D721Med (cell line): ENCODE measurements around the gene TECTB.

ENCODE experiments used
- DNase-seq: peaks from one replicate; pipeline ENCODE4 v3.0.0; 2011; ENCODE audit warnings: low spot score; ENCODE audit not compliant: insufficient read length
- FAIRE-seq: peaks from 2 replicates; lab custom pipeline; 2011; peaks lifted over from hg19 to GRCh38; lab: Jason Lieb, UNC
- TF ChIP-seq, protein P1 (sequence below): IDR thresholded peaks from 2 replicates; pipeline ENCODE4 v1.5.1; 2012; ENCODE audit warnings: mild to moderate bottlenecking, control low read depth; ENCODE audit not compliant: insufficient read depth; ENCODE audit errors: missing control alignments

The TECTB gene

DNA sequence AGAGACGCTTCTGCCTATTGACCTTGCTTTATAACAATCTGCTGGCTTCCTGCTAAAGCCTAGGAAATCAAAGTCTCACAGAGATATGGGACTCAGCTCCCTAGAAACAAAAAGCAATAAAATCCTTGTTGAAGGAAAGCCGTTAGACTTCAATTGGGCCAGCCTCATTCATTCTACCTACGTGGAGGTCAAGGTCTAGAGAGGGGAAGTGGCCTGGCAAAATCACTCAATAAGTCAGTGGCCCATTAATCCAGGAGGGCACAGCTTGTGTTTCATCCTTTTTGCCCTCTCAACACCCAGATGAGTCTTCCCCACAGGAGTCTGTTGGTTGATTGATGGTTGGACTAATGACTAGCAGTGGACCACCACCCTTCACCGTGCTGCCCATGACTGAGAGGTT, 50.3 kb downstream of the TECTB start:
- DNase-seq (no peak), FAIRE-seq (no peak)
- TF ChIP-seq, protein P1, sequence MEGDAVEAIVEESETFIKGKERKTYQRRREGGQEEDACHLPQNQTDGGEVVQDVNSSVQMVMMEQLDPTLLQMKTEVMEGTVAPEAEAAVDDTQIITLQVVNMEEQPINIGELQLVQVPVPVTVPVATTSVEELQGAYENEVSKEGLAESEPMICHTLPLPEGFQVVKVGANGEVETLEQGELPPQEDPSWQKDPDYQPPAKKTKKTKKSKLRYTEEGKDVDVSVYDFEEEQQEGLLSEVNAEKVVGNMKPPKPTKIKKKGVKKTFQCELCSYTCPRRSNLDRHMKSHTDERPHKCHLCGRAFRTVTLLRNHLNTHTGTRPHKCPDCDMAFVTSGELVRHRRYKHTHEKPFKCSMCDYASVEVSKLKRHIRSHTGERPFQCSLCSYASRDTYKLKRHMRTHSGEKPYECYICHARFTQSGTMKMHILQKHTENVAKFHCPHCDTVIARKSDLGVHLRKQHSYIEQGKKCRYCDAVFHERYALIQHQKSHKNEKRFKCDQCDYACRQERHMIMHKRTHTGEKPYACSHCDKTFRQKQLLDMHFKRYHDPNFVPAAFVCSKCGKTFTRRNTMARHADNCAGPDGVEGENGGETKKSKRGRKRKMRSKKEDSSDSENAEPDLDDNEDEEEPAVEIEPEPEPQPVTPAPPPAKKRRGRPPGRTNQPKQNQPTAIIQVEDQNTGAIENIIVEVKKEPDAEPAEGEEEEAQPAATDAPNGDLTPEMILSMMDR: no peak

DNA sequence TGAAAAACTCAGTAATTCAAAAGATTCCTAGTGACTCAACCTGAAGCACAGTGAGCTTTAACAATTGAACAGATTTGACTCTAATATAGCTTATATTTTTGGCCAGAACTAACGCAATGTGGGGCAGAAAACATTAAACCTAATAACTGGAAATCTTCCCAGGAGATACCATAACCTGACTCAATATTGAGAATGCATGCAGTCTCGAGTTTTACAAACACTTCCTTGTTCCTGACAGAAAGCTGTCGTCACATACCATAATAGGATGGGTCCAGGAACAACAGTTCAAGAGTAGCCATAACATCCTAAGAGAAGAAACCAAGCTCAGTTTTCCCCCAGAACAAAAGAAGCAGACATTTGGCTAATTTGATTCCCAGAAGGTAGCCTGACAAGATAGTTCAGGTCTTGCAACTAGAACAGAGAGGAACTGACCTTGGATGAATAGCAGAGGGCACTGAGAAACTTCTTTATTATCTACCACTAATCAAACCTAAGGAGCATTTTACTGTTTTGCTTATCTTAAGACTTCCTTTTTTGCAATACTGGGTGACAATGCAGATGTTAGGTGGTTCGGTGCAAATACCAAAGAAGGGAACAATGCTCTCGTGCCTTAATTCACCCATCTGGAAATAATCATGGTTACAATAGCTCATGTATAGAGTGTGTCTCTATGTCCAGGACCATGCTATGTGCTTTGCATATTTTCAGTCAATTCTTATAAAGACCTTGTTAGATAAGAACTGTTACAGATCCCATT, 52.1 kb downstream of the TECTB start:
- no peak for FAIRE-seq

DNA sequence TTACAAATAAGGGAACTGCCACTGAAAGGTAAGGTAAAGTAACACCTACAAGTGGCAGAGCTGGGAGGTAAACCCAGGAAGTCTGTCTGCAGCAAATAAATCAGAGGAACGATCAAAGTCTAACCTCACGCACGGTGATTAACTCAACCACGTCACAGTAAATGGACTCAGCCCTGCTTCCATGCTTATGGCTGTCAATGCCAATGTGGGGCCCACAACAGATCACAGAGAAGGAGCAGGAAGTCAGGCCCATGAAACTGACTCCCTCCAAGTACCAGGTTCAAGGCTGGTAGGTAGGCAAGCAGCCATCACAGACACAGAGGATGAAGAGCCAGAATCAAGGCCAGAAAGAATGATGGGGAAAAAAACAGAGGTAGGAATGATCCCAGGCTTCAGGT, 52.7 kb downstream of the TECTB start:
- TF ChIP-seq, protein P1: no peak
- no peak for FAIRE-seq
- DNase-seq: no peak

More for the DNA sequence above, 52.1 kb downstream of the TECTB start:
- DNase-seq: no peak
- TF ChIP-seq, protein P1: no peak

DNA sequence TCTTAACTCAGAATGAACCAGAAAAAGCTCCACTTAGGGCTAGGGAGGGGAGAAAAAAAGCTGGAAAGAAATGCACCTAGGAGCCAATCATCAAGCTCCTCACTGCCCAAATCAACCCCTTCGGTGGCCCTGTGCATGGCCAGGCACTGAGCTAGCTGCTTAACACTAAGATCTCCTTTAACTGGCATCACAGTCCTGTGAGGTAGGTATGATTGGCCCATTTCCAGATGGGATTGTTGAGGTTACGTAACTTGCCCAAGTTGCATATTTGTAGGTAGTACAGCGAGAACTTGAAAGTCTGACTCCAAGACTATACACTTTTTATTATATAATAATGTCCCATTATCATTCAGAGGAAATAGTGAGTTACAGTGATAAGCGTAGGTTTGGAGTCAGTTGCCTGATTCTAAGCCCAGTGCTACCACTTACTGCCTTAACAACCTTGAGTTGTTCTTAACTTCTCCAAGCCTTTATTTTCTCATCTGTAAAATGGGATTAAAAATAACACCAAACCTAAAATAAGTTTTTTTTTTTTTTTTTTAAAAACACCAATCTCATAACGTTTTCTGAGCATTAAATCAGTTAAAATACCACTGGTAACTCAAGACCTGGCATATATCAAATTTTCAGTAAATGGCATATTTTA, 53.5 kb downstream of the TECTB start:
- DNase-seq (no peak), FAIRE-seq (no peak)
- TF ChIP-seq, protein P1: no peak

- DNase-seq (no peak), FAIRE-seq (no peak)
- TF ChIP-seq, protein P1: no peak
Observed at GRCh38 chr10:112338957-112339356, 55.8 kb downstream of the TECTB start.

GRCh38 chr10:112340601-112341000, 57.4 kb downstream of the TECTB start:
- TF ChIP-seq, protein P1: no peak
- no peak for FAIRE-seq
- no peak for DNase-seq
